Frontal cortex (tissue), 4 donors: ENCODE results near the gene KIF5A. TPM values are rescaled to one million over a fixed set of nuclear protein-coding genes. Genes with fewer than 3 reads are reported as not detected.

ENCODE experiments used
- DNase-seq, 2 donors: peaks; one replicate each; pipeline ENCODE4 v3.0.0; 2012; ENCODE audit warnings: low spot score in 2 of 2
- FAIRE-seq: peaks from 2 replicates; lab custom pipeline; 2012; peaks lifted over from hg19 to GRCh38; lab: Jason Lieb, UNC
- total RNA-seq: library from RNA; depleted of rRNA; stranded (reverse); fragments of >200 nt; gene quantifications from one replicate; pipeline ENCODE4 v1.2.3, GENCODE V29; 2014
- donor health status: control.
- donor health status: control.
- donor health status: control.

Gene KIF5A
- total RNA-seq, 1 donor from 2014 or later = 42.8 TPM

GRCh38 chr12:57530396-57531142 is 19.3 kb upstream of the KIF5A start:
- DNase-seq = no peak
- FAIRE-seq = no peak

- no peak for FAIRE-seq
- no peak for DNase-seq
These were observed 18.0 kb upstream of the KIF5A start for GRCh38 chr12:57531836-57532235.

GRCh38 chr12:57533108-57533507 is 16.7 kb upstream of the KIF5A start:
- FAIRE-seq = no peak

GRCh38 chr12:57534250-57534649 is 15.6 kb upstream of the KIF5A start:
- FAIRE-seq = no peak
- no peak for DNase-seq

More at GRCh38 chr12:57533108-57533507, 16.7 kb upstream of the KIF5A start:
- no peak for DNase-seq

GRCh38 chr12:57534991-57535543 is 14.8 kb upstream of the KIF5A start:
- FAIRE-seq = no peak
- DNase-seq = no peak

- no peak for FAIRE-seq
These were observed 13.9 kb upstream of the KIF5A start for GRCh38 chr12:57535764-57536596.

GRCh38 chr12:57536597-57536942 is 13.3 kb upstream of the KIF5A start:
- FAIRE-seq (no peak), DNase-seq (no peak)

More at GRCh38 chr12:57535764-57536596, 13.9 kb upstream of the KIF5A start:
- DNase-seq = no peak

- FAIRE-seq (no peak), DNase-seq (no peak)
These were observed 10.6 kb upstream of the KIF5A start for GRCh38 chr12:57539134-57539768.

GRCh38 chr12:57541001-57541400 is 8.8 kb upstream of the KIF5A start:
- no peak for DNase-seq
- no peak for FAIRE-seq

GRCh38 chr12:57541717-57542116 is 8.1 kb upstream of the KIF5A start:
- DNase-seq = no peak
- no peak for FAIRE-seq

- FAIRE-seq = no peak
- DNase-seq = no peak
These were observed 6.3 kb upstream of the KIF5A start for GRCh38 chr12:57543581-57543980.

GRCh38 chr12:57545809-57546437 is 3.9 kb upstream of the KIF5A start:
- DNase-seq = no peak
- no peak for FAIRE-seq

- DNase-seq (peak; percentile 96 to 99), FAIRE-seq (no peak)
These were observed 3.2 kb upstream of the KIF5A start, which contains the start of gene DCTN2 for GRCh38 chr12:57546438-57547287. Gene DCTN2, minus strand, starts transcription at chr12:57547192. Its CDS starts 129 bp downstream, at chr12:57547063.

- FAIRE-seq (no peak), DNase-seq (no peak)
These were observed 2.4 kb upstream of the KIF5A start for GRCh38 chr12:57547288-57548012.

GRCh38 chr12:57548013-57548315 is 1.9 kb upstream of the KIF5A start:
- FAIRE-seq = no peak
- DNase-seq = no peak

- FAIRE-seq (no peak), DNase-seq (no peak)
These were observed 1.4 kb upstream of the KIF5A start for GRCh38 chr12:57548488-57548887.

- no peak for DNase-seq
- no peak for FAIRE-seq
These were observed 488 bp upstream of the KIF5A start for GRCh38 chr12:57549203-57549908.
